Activated naive CD8-positive, alpha-beta T cell treated with anti-CD3 and anti-CD28 coated beads for 36 hours (primary cell): ENCODE data around the gene TNRC18. TPM values are rescaled to one million over a fixed set of nuclear protein-coding genes. Genes with fewer than 3 reads are reported as not detected.
A peak's percentile ranks its signal among the peaks of the same experiment; 100 is the strongest.
"Not testable (repeated sequence)": the region's sequence is repeated elsewhere in the genome, so short reads cannot be mapped to it uniquely, and the experiment has no call there.

ENCODE experiments used
- DNase-seq: peaks from one replicate; pipeline ENCODE4 v3.0.0; 2021
- H3K27ac Mint-ChIP-seq: one replicate; pipeline ENCODE4 v1.8.0; 2022; ENCODE audit warnings: mild to moderate bottlenecking, moderate library complexity, mixed read lengths
- H3K27me3 Mint-ChIP-seq: one replicate; pipeline ENCODE4 v1.8.0; 2022; ENCODE audit warnings: mild to moderate bottlenecking, mixed read lengths
- H3K36me3 Mint-ChIP-seq: one replicate; pipeline ENCODE4 v1.8.0; 2021; ENCODE audit warnings: mild to moderate bottlenecking, mixed read lengths
- H3K4me1 Mint-ChIP-seq: one replicate; pipeline ENCODE4 v1.8.0; 2021; ENCODE audit warnings: mixed read lengths
- H3K4me3 Mint-ChIP-seq: one replicate; pipeline ENCODE4 v1.8.0; 2022; ENCODE audit warnings: mild to moderate bottlenecking, moderate library complexity, mixed read lengths
- H3K9me3 Mint-ChIP-seq: one replicate; pipeline ENCODE4 v1.8.0; 2022; ENCODE audit warnings: mixed read lengths
- total RNA-seq, 2 experiments: library from RNA; stranded (reverse); gene quantifications; one replicate each; pipeline ENCODE4 v1.2.3, GENCODE V29; 2021

TNRC18 gene
- total RNA-seq, 2 experiments from 2014 or later, result 47.6 to 48.0 TPM

GRCh38 chr7:5286933-5287332, 136.7 kb downstream of the TNRC18 start:
- no peaks in the 10 kb centered on the region for H3K4me1 Mint-ChIP-seq
- no peaks in the 10 kb centered on the region for H3K9me3 Mint-ChIP-seq
- H3K36me3 Mint-ChIP-seq, result no peaks in the 10 kb centered on the region
- H3K4me3 Mint-ChIP-seq, result no peak overlapping the region
- DNase-seq, result no peak
- peaks cover 8% of the 10 kb centered on the region for H3K27me3 Mint-ChIP-seq
- no peak overlapping the region for H3K27ac Mint-ChIP-seq

DNA sequence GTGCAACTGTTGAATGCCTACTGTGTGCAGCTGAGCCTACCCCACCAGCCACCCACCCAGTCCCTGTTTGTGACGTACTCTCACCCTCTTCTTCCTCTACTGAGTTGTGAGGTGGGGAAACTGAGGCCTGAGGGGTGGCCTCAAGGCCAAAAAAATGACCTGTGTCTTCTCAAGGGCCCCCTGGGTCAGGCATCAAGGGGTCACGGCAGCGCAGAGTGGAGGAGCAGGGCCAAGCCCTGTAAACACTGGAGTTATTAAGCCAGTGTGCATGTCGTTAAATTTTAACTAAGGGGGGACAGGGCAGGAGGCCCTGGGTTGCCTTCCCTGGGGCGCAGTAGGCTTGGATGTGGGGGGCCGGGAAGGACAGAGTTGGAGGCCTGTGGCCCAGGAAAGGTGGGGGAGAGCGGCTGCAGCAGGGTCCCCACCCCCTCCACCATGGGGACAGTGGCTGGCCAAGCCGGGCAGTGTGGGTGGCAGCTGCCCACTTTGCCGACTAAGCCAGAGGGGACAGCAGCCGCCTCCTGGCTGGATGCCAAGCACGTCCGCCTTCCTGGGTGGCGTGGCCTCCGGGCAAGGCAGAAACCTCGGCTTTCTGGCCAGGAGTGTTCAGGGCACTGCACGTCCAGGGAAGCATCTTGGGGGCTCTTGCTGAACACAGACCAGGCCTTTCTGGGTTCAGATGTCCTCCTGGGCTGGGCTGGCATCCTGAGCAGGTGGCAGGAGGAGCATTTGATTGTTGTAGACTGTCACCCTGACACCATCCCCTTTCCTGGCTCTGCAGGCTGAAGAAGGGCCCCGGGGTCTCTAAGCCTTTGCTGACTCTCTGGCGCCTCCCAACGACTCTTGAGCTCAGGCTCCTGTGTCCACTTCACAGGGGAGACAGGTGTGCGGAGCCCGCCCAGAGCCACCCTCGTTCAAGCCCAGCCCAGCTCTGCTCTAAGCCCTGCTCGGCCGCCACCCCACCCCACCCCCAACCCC, 139.0 kb downstream of the TNRC18 start:
- Mint-ChIP-seq H3K36me3 (no peaks in the 10 kb centered on the region), H3K4me1 (no peaks in the 10 kb centered on the region), H3K4me3 (no peak overlapping the region), H3K9me3 (no peaks in the 10 kb centered on the region), H3K27ac (no peak overlapping the region), H3K27me3 (peaks cover 8% of the 10 kb centered on the region)
- DNase-seq, result peak; percentile 36

- Mint-ChIP-seq H3K27me3 (peaks cover 8% of the 10 kb centered on the region), H3K27ac (no peak overlapping the region), H3K36me3 (no peaks in the 10 kb centered on the region), H3K4me1 (no peaks in the 10 kb centered on the region), H3K9me3 (no peaks in the 10 kb centered on the region), H3K4me3 (no peak overlapping the region)
- DNase-seq, result no peak
These were observed 140.0 kb downstream of the TNRC18 start for GRCh38 chr7:5283421-5284303.

DNA sequence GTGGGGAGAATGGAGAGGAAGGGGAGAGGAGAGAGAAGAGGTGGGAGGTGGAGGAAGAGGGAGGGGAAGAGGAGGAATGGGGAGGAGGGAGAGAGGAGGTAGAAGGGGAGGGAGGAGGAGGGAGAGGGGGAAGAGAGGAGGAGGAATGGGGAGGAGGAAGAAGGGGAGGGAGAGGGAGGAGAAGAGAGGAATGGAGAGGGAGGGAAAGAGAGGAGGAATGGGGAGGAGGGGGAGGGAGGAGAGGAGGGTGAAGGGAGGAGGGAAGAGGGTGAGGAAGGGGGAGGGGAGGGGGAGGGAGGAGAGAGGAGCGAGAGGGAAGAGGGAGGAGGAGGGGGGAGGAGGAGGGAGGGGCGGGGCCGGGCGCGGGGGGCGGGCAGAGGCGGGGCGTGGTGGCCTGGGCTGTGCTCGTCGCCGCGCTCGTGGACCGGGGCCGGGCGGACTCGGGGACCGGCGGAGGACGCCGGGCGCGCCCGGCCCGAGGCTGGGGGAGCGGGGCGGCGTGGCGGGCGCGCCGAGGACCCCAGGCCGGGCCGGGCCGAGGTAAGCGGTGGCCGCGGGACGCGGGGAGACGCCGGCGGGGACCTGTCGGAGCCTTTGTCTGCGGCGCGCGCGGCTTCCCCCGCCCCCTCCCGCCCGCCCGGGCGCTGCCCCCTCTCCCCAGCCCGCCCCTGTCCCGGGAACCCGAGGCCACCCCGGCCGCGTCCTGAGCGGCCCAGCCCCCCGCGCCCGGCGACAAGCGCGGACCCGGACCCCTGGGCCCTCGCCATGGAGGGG, 140.9 kb downstream of the TNRC18 start, which contains the start of gene SLC29A4:
SLC29A4 (plus strand) TSS at position 401 of the 774 bp plus-strand sequence. CDS start 4,874 bp downstream, outside the sequence.
- Mint-ChIP-seq H3K36me3 (no peaks in the 10 kb centered on the region), H3K4me3 (no peak within 1 kb of the TSS), H3K4me1 (no peaks in the 10 kb centered on the region), H3K9me3 (no peaks in the 10 kb centered on the region), H3K27ac (no peak within 1 kb of the TSS), H3K27me3 (peaks cover 8% of the 10 kb centered on the region)
- peak; percentile 27 for DNase-seq

- H3K4me3 Mint-ChIP-seq, H3K4me1 Mint-ChIP-seq, H3K27me3 Mint-ChIP-seq, H3K36me3 Mint-ChIP-seq, H3K27ac Mint-ChIP-seq, H3K9me3 Mint-ChIP-seq, DNase-seq: not testable (repeated sequence)
These were observed 141.8 kb downstream of the TNRC18 start for GRCh38 chr7:5281598-5282500.

DNA sequence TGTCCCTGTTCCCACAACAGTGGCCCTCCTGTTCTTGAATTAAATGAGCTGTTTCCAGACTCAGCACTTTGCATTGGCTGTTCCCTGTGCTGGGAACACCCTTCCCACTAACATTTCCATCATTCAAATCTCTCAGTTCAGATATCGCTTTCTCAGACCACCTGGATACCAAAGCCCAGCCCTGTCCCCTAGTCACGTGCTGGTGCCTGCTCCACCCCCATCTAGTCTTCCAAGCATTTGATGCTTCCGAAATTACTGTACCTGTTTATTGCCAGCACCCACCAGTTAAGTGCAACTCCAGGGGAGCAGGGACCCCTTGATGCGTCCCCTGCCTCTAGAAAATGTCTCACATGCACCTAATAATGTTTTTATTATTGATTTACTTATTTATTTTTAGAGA, 143.9 kb downstream of the TNRC18 start:
- H3K4me3 Mint-ChIP-seq, result no peak overlapping the region
- H3K27me3 Mint-ChIP-seq, result peaks cover 8% of the 10 kb centered on the region
- H3K9me3 Mint-ChIP-seq, result no peaks in the 10 kb centered on the region
- DNase-seq, result no peak
- no peaks in the 10 kb centered on the region for H3K36me3 Mint-ChIP-seq
- no peaks in the 10 kb centered on the region for H3K4me1 Mint-ChIP-seq
- no peak overlapping the region for H3K27ac Mint-ChIP-seq

GRCh38 chr7:5278766-5279165, 144.9 kb downstream of the TNRC18 start:
- Mint-ChIP-seq H3K4me1 (no peaks in the 10 kb centered on the region), H3K9me3 (no peaks in the 10 kb centered on the region), H3K4me3 (no peak overlapping the region), H3K27ac (no peak overlapping the region), H3K27me3 (peaks cover under 1% of the 10 kb centered on the region), H3K36me3 (no peaks in the 10 kb centered on the region)
- no peak for DNase-seq

GRCh38 chr7:5276611-5277010, 147.0 kb downstream of the TNRC18 start:
- Mint-ChIP-seq H3K36me3 (no peaks in the 10 kb centered on the region), H3K9me3 (no peaks in the 10 kb centered on the region), H3K27me3 (no peaks in the 10 kb centered on the region), H3K27ac (no peak overlapping the region), H3K4me1 (no peaks in the 10 kb centered on the region), H3K4me3 (no peak overlapping the region)
- DNase-seq, result no peak

DNA sequence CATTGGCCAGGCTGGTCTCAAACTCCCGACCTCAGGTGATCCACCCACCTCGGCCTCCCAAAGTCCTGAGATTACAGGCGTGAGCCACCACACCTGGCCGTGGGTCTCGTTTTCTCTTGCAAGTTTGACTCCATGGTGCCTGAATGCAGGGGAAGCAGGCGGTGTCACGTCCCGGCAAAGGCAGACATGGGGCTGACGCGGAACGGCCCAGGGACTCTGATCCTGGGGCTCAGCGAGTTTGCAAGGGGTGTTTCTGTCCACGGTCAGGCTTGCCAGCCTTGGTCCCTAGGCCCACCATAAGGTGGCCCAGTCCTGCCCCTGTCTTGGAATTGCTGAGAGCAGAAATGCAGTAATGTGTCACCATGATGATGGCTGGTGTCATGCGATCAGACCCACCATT, 147.5 kb downstream of the TNRC18 start:
- not testable (repeated sequence) for H3K36me3 Mint-ChIP-seq, H3K9me3 Mint-ChIP-seq, H3K27ac Mint-ChIP-seq, H3K27me3 Mint-ChIP-seq, H3K4me1 Mint-ChIP-seq, H3K4me3 Mint-ChIP-seq, DNase-seq

- H3K36me3 Mint-ChIP-seq, H3K27ac Mint-ChIP-seq, H3K9me3 Mint-ChIP-seq, DNase-seq, H3K4me1 Mint-ChIP-seq, H3K4me3 Mint-ChIP-seq, H3K27me3 Mint-ChIP-seq: not testable (repeated sequence)
These were observed 148.1 kb downstream of the TNRC18 start for GRCh38 chr7:5275510-5275909.

DNA sequence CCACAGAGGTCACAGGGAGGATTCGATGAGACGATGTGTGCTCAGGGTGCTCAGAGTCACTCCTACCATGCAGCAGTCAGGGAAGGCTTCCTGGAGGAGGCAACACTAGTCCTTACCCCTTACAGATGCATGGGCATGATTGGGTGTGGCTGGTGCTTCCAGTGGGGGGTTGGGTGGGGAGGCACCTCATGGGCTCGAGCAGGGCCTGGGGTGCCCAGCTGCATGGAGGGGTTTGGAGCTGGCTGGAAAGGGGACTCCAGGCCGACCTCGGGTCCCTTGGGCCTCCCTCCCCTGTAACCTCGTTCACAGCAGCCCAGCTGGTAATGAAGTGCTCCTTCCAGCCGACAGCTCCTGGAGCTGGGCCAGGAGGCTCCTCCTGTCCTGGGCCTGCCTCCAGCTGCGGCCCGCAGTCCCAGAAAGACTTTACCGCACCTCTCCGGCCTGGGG, 148.6 kb downstream of the TNRC18 start:
- H3K27ac Mint-ChIP-seq, H3K4me1 Mint-ChIP-seq, H3K4me3 Mint-ChIP-seq, H3K27me3 Mint-ChIP-seq, DNase-seq, H3K9me3 Mint-ChIP-seq, H3K36me3 Mint-ChIP-seq: not testable (repeated sequence)

- Mint-ChIP-seq H3K36me3 (no peaks in the 10 kb centered on the region), H3K4me1 (no peaks in the 10 kb centered on the region), H3K4me3 (no peak overlapping the region), H3K9me3 (no peaks in the 10 kb centered on the region), H3K27me3 (no peaks in the 10 kb centered on the region), H3K27ac (no peak overlapping the region)
- DNase-seq, result no peak
These were observed 149.2 kb downstream of the TNRC18 start for GRCh38 chr7:5274441-5274840.

GRCh38 chr7:5273831-5274405, 149.7 kb downstream of the TNRC18 start:
- DNase-seq, H3K27me3 Mint-ChIP-seq, H3K36me3 Mint-ChIP-seq, H3K27ac Mint-ChIP-seq, H3K9me3 Mint-ChIP-seq, H3K4me3 Mint-ChIP-seq, H3K4me1 Mint-ChIP-seq: not testable (repeated sequence)

DNA sequence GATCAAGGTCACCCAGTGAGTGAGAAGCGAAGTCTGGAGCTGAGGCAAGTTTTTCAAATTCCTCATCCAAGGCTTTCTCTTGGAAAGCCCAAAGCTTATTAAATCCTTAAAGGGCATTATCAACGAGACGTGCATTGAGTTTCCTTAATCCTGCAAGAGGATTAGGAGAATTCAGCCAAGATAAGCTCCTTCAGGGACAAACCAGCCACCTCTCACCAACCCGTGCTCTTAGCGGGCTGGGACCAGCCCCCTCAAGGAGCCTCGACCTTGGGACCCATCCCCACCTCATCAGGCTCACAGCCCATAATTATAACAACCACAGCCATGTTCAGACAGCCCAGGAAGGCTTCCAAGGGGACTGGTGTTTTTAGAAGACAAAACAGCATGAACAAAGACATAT, 152.8 kb downstream of the TNRC18 start:
- no peak for DNase-seq
- Mint-ChIP-seq H3K27me3 (no peaks in the 10 kb centered on the region), H3K4me3 (no peak overlapping the region), H3K4me1 (no peaks in the 10 kb centered on the region), H3K27ac (no peak overlapping the region), H3K36me3 (no peaks in the 10 kb centered on the region), H3K9me3 (no peaks in the 10 kb centered on the region)
